GM23338 (cell line): ENCODE results near the gene EGF. TPM values are rescaled to one million over a fixed set of nuclear protein-coding genes. Genes with fewer than 3 reads are reported as not detected.

Experiments used
- ATAC-seq: fragments of 200-7000 bp; cut with Tn5 transposase; 3 replicates; pipeline ENCODE4 v1.9.1; 2020
- DNase-seq: peaks from one replicate; pipeline ENCODE4 v3.0.0-alpha.2; 2015; ENCODE audit warnings: low spot score
- H2AFZ ChIP-seq: fragments of 200-600 bp; sonication (generic); 2 replicates; pipeline ENCODE4 v1.8.0; 2016; ENCODE audit warnings: antibody characterized with exemption, mild to moderate bottlenecking, moderate library complexity
- H3F3A ChIP-seq: fragments of 200-600 bp; sonication (generic); replicated peaks from 2 replicates; pipeline ENCODE4 v1.8.0; 2017; ENCODE audit warnings: antibody characterized with exemption, mixed run types, low read depth
- H3K27ac ChIP-seq: fragments of 200-600 bp; sonication (generic); 2 replicates; pipeline ENCODE4 v1.6.1; 2016; ENCODE audit warnings: low read depth
- H3K27me3 ChIP-seq: fragments of 200-600 bp; sonication (generic); 2 replicates; pipeline ENCODE4 v1.8.0; 2016; ENCODE audit warnings: mild to moderate bottlenecking, mixed run types, moderate library complexity; ENCODE audit not compliant: insufficient read depth
- H3K36me3 ChIP-seq: fragments of 200-600 bp; sonication (generic); 2 replicates; pipeline ENCODE4 v1.8.0; 2016; ENCODE audit warnings: mild to moderate bottlenecking; ENCODE audit not compliant: insufficient read depth
- H3K4me1 ChIP-seq: fragments of 200-600 bp; sonication (generic); 2 replicates; pipeline ENCODE4 v1.8.0; 2016; ENCODE audit warnings: mild to moderate bottlenecking, moderate library complexity; ENCODE audit not compliant: insufficient read depth
- H3K4me2 ChIP-seq: fragments of 200-600 bp; sonication (generic); 2 replicates; pipeline ENCODE4 v1.7.1; 2017; ENCODE audit warnings: mixed run types
- H3K4me3 ChIP-seq: fragments of 200-600 bp; sonication (generic); 2 replicates; pipeline ENCODE4 v1.6.1; 2016; ENCODE audit warnings: mixed run types
- H3K79me2 ChIP-seq: fragments of 200-600 bp; sonication (generic); replicated peaks from 2 replicates; pipeline ENCODE4 v1.8.0; 2017; ENCODE audit warnings: mild to moderate bottlenecking; ENCODE audit not compliant: insufficient read depth
- H3K9me2 ChIP-seq: fragments of 200-600 bp; sonication (generic); 2 replicates; pipeline ENCODE4 v1.8.0; 2017; ENCODE audit not compliant: insufficient read depth
- H4K20me1 ChIP-seq: fragments of 200-600 bp; sonication (generic); replicated peaks from 2 replicates; pipeline ENCODE4 v1.8.0; 2017; ENCODE audit warnings: mild to moderate bottlenecking; ENCODE audit not compliant: insufficient read depth
- H3K27ac Mint-ChIP-seq: 2 replicates; pipeline ENCODE4 v1.8.0; 2020; ENCODE audit warnings: inconsistent platforms, mild to moderate bottlenecking, moderate library complexity, mixed read lengths
- H3K27me3 Mint-ChIP-seq: 3 replicates; pipeline ENCODE4 v1.8.0; 2022; ENCODE audit warnings: low read depth, mild to moderate bottlenecking, moderate library complexity, mixed read lengths, inconsistent platforms; ENCODE audit not compliant: insufficient read depth, poor library complexity
- H3K36me3 Mint-ChIP-seq: 3 replicates; pipeline ENCODE4 v1.8.0; 2021; ENCODE audit warnings: low read depth, mild to moderate bottlenecking, inconsistent platforms, moderate library complexity, mixed read lengths
- H3K4me1 Mint-ChIP-seq: 3 replicates; pipeline ENCODE4 v1.8.0; 2020; ENCODE audit warnings: mild to moderate bottlenecking, inconsistent platforms, mixed read lengths
- H3K4me3 Mint-ChIP-seq: 3 replicates; pipeline ENCODE4 v1.8.0; 2021; ENCODE audit warnings: moderate library complexity, mild to moderate bottlenecking, inconsistent platforms, mixed read lengths
- H3K9me3 Mint-ChIP-seq: 3 replicates; pipeline ENCODE4 v1.8.0; 2020; ENCODE audit warnings: moderate library complexity, mild to moderate bottlenecking, inconsistent platforms, mixed read lengths
- CREB1 ChIP-seq: fragments of 250-450 bp; sonication (Bioruptor Pico); IDR thresholded peaks from 2 replicates; pipeline ENCODE4 v1.5.0; 2020; ENCODE audit warnings: low read depth, mild to moderate bottlenecking, moderate library complexity
- CTCF ChIP-seq, 2 experiments: fragments of 200-600 bp in 1 of 2; sonication (generic) in 1 of 2; conservative IDR thresholded peaks; 2 replicates each; pipeline versions ENCODE4 v1.5.1 to v1.6.1; 2016 to 2017; ENCODE audit warnings: antibody characterized with exemption in 2 of 2, low read depth in 2 of 2, mild to moderate bottlenecking in 2 of 2, moderate library complexity in 1 of 2
- EZH2 ChIP-seq: fragments of 200-600 bp; sonication (generic); IDR thresholded peaks from one replicate; pipeline ENCODE4 v1.8.0; 2017; ENCODE audit warnings: antibody characterized with exemption, mild to moderate bottlenecking, low read depth; ENCODE audit not compliant: unreplicated experiment
- REST ChIP-seq: IDR thresholded peaks from one replicate; pipeline ENCODE4 v1.6.1; 2018; ENCODE audit warnings: antibody characterized with exemption; ENCODE audit not compliant: unreplicated experiment
- polyA plus RNA-seq: library from polyadenylated mRNA; unstranded; fragments of >200 nt; fragmentation: Nextera tagmentation; extraction: Ambion mirVana; gene quantifications from 2 replicates; pipeline ENCODE4 v1.2.1, GENCODE V29; 2016
- total RNA-seq: library from RNA; depleted of rRNA; stranded (reverse); fragments of >200 nt; shearing (Covaris generic); gene quantifications from 2 replicates; pipeline ENCODE4 v1.2.3, GENCODE V29; 2014

Gene EGF
- total and polyA plus RNA-seq, 2 experiments from 2014 or later, result 1.4 to 3.0 TPM

GRCh38 chr4:109878355-109878754 is 34.3 kb upstream of the EGF start:
- peaks cover 4% of the 10 kb centered on the region for H3K27me3 Mint-ChIP-seq
- H2AFZ ChIP-seq, result no peak overlapping the region
- H3K27ac ChIP-seq, result no peak overlapping the region
- H3K4me3 Mint-ChIP-seq, result no peak overlapping the region
- H3K9me3 Mint-ChIP-seq, result no peaks in the 10 kb centered on the region; the same call in 2 of the 3 replicates
- H4K20me1 ChIP-seq, result no peaks in the 10 kb centered on the region
- H3F3A ChIP-seq, result no peaks in the 10 kb centered on the region
- no peaks in the 10 kb centered on the region for H3K27me3 ChIP-seq
- no peaks in the 10 kb centered on the region for H3K4me1 ChIP-seq
- no peaks in the 10 kb centered on the region for H3K79me2 ChIP-seq
- TF ChIP-seq EZH2, result no peak
- no peak for TF ChIP-seq CTCF (conservative IDR thresholded peaks at IDR 0.05; ENCODE audit: low read depth in 2 of 2)
- no peak for ATAC-seq
- H3K4me1 Mint-ChIP-seq, result no peaks in the 10 kb centered on the region; the same call in 2 of the 3 replicates
- H3K9me2 ChIP-seq, result no peaks in the 10 kb centered on the region
- no peaks in the 10 kb centered on the region for H3K36me3 Mint-ChIP-seq
- no peak for DNase-seq
- no peak overlapping the region for H3K4me3 ChIP-seq
- H3K27ac Mint-ChIP-seq, result no peak overlapping the region
- H3K36me3 ChIP-seq, result no peaks in the 10 kb centered on the region
- no peak overlapping the region for H3K4me2 ChIP-seq

- peaks cover 4% of the 10 kb centered on the region for H3K27me3 Mint-ChIP-seq
- H3K4me1 Mint-ChIP-seq, result no peaks in the 10 kb centered on the region; the same call in 2 of the 3 replicates
- no peaks in the 10 kb centered on the region for H3K36me3 Mint-ChIP-seq
- DNase-seq (no peak), ATAC-seq (no peak)
- TF ChIP-seq CTCF (conservative IDR thresholded peaks at IDR 0.05; ENCODE audit: low read depth in 2 of 2) (no peak), REST (no peak), CREB1 (CRISPR knock-in tag) (no peak)
- H3K4me2 ChIP-seq, result no peak overlapping the region
- no peaks in the 10 kb centered on the region for H3K27me3 ChIP-seq
- no peaks in the 10 kb centered on the region for H3K36me3 ChIP-seq
- H3K4me3 ChIP-seq, result no peak overlapping the region
- no peak overlapping the region for H2AFZ ChIP-seq
- no peaks in the 10 kb centered on the region for H4K20me1 ChIP-seq
- H3K9me2 ChIP-seq, result no peaks in the 10 kb centered on the region
- no peaks in the 10 kb centered on the region for H3K79me2 ChIP-seq
- no peak overlapping the region for H3K4me3 Mint-ChIP-seq
- no peaks in the 10 kb centered on the region for H3K4me1 ChIP-seq
- H3K9me3 Mint-ChIP-seq, result no peaks in the 10 kb centered on the region; the same call in 2 of the 3 replicates
- no peak overlapping the region for H3K27ac Mint-ChIP-seq
- no peaks in the 10 kb centered on the region for H3F3A ChIP-seq
- H3K27ac ChIP-seq, result no peak overlapping the region
These were observed 33.6 kb upstream of the EGF start for GRCh38 chr4:109879081-109879480.
